Medulla oblongata (tissue), 1 donor: ENCODE results near the gene BICRAL.
"Not testable (repeated sequence)": the region's sequence is repeated elsewhere in the genome, so short reads cannot be mapped to it uniquely, and the experiment has no call there.

Source experiments
- DNase-seq: peaks from one replicate; pipeline ENCODE4 v3.0.0-alpha.2; 2015; ENCODE audit errors: extremely low spot score

The BICRAL gene

GRCh38 chr6:42791706-42792320 is 10.0 kb downstream of the BICRAL start:
- DNase-seq, result no peak

- DNase-seq, result no peak
Measured at GRCh38 chr6:42795651-42796050, 13.8 kb downstream of the BICRAL start.

GRCh38 chr6:42796171-42796570 is 14.3 kb downstream of the BICRAL start:
- DNase-seq, result no peak

DNA sequence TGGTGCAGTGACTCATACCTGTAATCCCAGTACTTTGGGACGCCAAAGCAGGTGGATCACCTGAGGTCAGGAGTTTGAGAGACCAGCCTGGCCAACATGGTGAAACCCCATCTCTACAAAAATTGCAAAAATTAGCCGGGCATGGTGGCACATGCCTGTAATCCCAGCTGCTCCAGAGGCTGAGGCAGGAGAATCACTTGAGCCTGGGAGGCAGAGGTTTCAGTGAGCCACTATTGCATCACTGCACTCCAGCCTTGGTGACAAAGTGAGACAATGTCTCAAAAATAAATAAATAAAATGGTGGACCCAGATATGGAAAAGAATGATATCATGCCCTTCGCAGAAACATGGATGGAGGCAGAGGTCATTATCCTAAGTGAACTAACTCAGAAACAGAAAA is 15.8 kb downstream of the BICRAL start:
- not testable (repeated sequence) for DNase-seq

- DNase-seq, result no peak
Measured at GRCh38 chr6:42805297-42805861, 23.5 kb downstream of the BICRAL start.

- not testable (repeated sequence) for DNase-seq
Measured at GRCh38 chr6:42806359-42806758, 24.5 kb downstream of the BICRAL start.

GRCh38 chr6:42808492-42809483 is 26.9 kb downstream of the BICRAL start:
- no peak for DNase-seq

- no peak for DNase-seq
Measured at GRCh38 chr6:42813074-42813645, 31.3 kb downstream of the BICRAL start.

DNA sequence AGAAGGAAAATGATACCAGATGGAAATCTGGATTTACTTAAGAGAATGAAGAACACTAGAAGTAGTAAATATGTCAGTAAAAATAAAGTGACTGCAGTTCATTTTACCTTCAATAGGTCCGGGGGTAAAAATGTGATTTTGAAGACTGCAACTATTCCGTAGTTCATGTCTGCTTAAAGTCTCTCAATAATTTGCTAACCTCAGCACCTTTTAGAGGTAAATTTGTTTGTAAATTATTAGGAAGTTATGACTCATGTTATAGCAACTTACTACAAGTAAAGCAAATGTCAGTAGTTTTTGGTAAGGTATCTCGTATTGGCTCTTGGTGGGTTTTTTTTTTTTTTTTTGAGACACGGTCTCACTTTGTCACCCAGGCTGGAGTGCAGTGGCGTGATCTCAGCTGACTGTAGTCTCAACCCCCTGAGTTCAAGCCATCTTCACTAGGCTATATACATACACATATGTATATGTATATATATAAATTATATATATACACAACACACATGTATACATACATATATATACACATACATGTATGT is 32.1 kb downstream of the BICRAL start:
- no peak for DNase-seq

GRCh38 chr6:42815726-42816125 is 33.9 kb downstream of the BICRAL start:
- not testable (repeated sequence) for DNase-seq

GRCh38 chr6:42817907-42818306 is 36.1 kb downstream of the BICRAL start:
- no peak for DNase-seq

- DNase-seq, result no peak
Measured at GRCh38 chr6:42818416-42818815, 36.6 kb downstream of the BICRAL start.

DNA sequence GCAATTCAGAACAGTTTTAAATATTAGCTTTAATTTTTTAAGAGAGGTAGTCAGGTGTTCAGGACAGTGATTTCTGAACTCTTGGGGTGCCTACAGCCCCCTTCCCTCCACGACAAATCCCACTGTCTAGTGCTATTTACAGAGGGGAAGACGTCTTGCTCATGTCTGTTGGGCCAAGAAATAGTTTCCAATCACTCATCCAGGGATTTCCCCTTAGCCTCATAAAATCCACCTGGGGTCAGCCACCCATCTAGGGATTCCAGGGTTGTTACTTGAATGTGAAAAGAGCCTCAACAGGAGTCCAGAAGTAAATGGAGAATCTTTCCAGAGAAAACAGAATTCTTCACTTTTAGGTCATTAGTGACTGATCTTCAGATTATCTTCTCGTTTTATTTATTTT is 37.0 kb downstream of the BICRAL start:
- no peak for DNase-seq

DNA sequence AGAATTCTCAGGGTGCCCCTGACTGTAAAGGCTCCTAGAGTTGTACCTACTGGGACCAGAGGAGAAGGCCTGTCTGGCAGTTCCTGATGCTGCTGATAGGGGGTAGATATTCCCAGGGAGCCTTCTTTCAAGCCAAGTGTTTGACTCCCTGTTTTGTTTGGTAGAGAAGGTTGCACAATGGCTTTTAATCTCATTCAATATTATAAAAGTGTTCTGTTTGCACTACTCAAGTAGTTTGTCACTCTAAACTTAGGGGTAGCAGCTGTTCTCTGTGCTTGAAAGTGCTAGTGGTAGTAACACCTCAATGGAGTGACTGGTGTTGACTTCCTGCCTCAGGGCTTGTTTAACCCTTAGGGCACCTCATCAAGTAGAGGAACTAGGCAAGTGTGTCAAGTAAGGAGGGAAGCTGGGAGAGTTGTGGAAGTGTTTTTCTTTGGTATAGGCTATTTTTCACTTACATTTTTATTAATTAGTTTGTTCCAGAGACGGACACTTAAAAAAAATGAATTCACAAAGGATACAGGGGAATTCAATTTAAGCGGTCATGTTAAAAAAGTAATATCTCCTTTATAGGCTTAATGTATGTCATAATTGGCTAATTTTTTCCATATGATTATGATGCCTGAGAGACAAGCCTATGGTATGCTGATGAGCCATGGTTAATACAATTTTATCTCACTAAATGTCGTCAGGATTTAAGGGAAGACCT is 38.1 kb downstream of the BICRAL start:
- no peak for DNase-seq

DNA sequence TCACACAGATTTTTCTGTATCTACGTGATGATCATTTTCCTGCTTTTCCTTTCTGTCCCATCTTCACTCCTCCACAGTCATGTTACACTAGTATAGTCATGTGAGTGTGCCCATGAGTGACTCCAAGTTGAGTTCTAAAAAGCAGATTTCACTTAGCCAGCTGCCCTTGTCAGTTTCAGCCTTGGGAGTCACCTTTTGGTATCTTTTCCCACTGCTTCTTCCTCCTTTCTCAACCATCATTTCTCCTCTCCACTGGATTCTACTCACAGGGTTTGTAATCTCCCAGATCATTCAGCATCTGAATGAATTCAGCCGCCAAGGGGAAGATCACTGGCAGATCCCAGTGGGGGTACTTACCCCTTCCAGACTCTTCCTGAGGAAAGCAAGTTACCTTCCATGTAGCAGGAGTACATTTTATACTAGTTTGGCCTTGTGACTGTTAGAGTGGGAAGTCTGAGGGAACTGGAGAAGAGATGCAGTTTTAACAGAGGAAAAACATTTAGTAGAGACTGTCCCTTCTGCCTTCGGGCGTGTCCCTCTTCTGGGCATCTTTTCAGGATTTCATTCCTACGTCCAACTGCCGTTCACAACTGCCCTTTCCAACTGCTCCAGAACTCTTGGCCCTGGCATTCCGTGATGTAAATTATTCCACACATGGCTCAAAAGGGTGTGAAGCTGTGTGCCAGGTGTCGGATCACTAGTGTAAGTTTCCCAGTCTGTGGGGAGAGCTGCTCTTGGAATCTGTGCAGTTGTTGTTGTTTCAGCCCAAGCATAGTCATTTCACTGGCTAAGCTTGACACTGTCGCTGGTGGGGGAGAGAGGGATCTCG is 38.9 kb downstream of the BICRAL start:
- peak; percentile 38 for DNase-seq

DNA sequence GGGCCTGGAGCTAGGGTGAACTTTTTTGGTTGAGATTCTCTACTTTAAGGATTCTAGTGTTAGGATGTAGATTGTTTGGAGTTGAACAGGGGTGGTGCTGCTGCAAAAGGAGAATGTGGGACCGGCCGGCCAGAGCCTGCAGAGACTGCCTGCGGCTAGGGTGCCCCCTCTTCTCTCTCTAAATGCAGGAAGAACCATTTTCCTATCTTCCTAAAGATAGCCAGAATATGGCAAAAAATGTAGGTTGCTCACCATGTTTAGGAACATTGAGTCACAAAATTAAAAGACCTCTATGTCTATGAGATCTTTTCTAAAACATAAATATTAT is 39.5 kb downstream of the BICRAL start:
- no peak for DNase-seq

DNA sequence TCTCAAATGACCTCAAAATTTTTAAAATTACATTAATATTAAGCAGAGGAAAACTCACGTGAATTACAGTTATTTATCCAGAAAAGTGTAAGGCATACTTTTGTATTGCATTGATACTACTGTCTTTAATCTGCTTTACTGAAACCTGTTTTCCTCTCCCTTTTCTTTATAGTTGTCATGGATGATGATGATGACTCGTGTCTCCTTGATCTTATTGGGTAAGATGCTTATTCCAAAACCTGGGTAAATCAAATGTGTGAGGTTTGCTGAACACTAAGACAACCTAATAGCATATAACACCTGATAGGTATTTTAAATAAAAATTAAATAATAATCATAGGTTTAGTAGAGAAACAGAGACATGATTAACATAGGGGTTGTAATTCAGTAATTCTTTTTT is 40.0 kb downstream of the BICRAL start:
- DNase-seq, result no peak

DNA sequence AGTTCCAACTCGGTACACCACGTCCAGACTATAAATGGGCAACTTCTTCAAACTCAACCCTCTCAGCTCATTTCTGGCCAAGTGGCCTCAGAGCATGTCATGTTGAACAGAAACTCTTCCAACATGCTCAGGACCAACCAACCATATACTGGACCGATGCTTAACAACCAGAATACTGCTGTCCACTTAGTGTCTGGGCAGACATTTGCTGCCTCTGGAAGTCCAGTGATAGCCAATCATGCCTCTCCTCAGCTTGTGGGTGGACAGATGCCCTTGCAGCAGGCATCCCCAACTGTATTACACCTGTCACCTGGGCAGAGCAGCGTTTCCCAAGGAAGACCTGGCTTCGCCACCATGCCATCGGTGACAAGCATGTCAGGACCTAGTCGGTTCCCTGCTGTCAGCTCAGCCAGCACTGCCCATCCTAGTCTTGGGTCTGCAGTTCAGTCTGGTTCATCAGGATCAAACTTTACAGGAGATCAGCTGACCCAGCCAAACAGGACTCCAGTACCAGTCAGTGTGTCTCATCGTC is 47.8 kb downstream of the BICRAL start:
- DNase-seq, result no peak

GRCh38 chr6:42831237-42831636 is 49.4 kb downstream of the BICRAL start:
- no peak for DNase-seq

GRCh38 chr6:42834056-42834455 is 52.2 kb downstream of the BICRAL start:
- DNase-seq, result no peak
